OCI-LY1 (cell line): ENCODE data around the gene OAS3.

Experiments
- CTCF ChIP-seq: fragments of 200-600 bp; sonication (generic), shearing (Covaris generic); IDR thresholded peaks from 2 replicates; pipeline ENCODE4 v1.5.1; 2017; ENCODE audit warnings: mild to moderate bottlenecking, antibody characterized with exemption, low read length, moderate library complexity, mixed read lengths
- EZH2 ChIP-seq: fragments of 200-600 bp; sonication (generic), shearing (Covaris generic); IDR thresholded peaks from 2 replicates; pipeline ENCODE4 v1.8.0; 2017; ENCODE audit warnings: borderline replicate concordance, mixed run types, mild to moderate bottlenecking, antibody characterized with exemption, low read length, moderate library complexity, mixed read lengths

- no peak for TF ChIP-seq CTCF
- no peak for TF ChIP-seq EZH2
Measured at GRCh38 chr12:113010701-113011100, 72.4 kb downstream of the OAS3 start.
